Large intestine (tissue), 12 donors: ENCODE data around the gene SPATS2. TPM values are rescaled to one million over a fixed set of nuclear protein-coding genes. Genes with fewer than 3 reads are reported as not detected.
A peak's percentile ranks its signal among the peaks of the same experiment; 100 is the strongest.
"Not testable (repeated sequence)": the region's sequence is repeated elsewhere in the genome, so short reads cannot be mapped to it uniquely, and the experiment has no call there.

Experiments used
- DNase-seq, 2 donors: peaks; one replicate each; pipeline versions ENCODE4 v3.0.0 to v3.0.0-alpha.2; 2013
- H3K27ac ChIP-seq: one replicate; pipeline ENCODE4 v1.5.1; 2013; ENCODE audit warnings: low read length
- H3K27me3 ChIP-seq: 2 replicates; pipeline ENCODE4 v1.6.1; 2013; ENCODE audit warnings: low read length; ENCODE audit not compliant: control insufficient read depth, insufficient read depth
- H3K36me3 ChIP-seq: 2 replicates; pipeline ENCODE4 v1.6.1; 2013; ENCODE audit warnings: low read length; ENCODE audit not compliant: control insufficient read depth, insufficient read depth
- H3K4me1 ChIP-seq: one replicate; pipeline ENCODE4 v1.6.1; 2013; ENCODE audit warnings: low read length; ENCODE audit not compliant: control insufficient read depth, insufficient read depth
- H3K4me3 ChIP-seq: one replicate; pipeline ENCODE4 v1.5.1; 2013; ENCODE audit warnings: low read length
- H3K9me3 ChIP-seq: one replicate; pipeline ENCODE4 v1.6.1; 2013; ENCODE audit warnings: mild to moderate bottlenecking, low read depth, low read length, moderate library complexity; ENCODE audit not compliant: control insufficient read depth
- WGBS: methylation state at CpG from one replicate; pipeline ENCODE4 v1.1.5; 2013; ENCODE audit warnings: low lambda C conversion rate; ENCODE audit not compliant: insufficient coverage; 5-methylcytosine and 5-hydroxymethylcytosine counted together
- long read RNA-seq, 11 donors: transcript quantifications; one replicate each; lab custom pipeline, GENCODE V29; 2026
- polyA plus RNA-seq: library from polyadenylated mRNA; unstranded; fragments of 120-200 nt; gene quantifications from one replicate; pipeline ENCODE4 v1.2.1, GENCODE V29; 2013

The SPATS2 gene
- 22.7 TPM for polyA plus RNA-seq
- long read RNA-seq, donor 1, partial matches to known transcripts, result 0 of 4 reads
- long read RNA-seq, donor 1, other reads (novel, unspliced or antisense), result 0 of 4 reads
- long read RNA-seq, donor 2, transcript SPATS2-213 (5 exons, 1,061 nt), result major isoform, 12 of 52 reads
- long read RNA-seq, donor 2, partial matches to known transcripts, result 6 of 52 reads
- long read RNA-seq, donor 2, other reads (novel, unspliced or antisense), result 29 of 52 reads
- long read RNA-seq, donor 3, result 0 reads
- long read RNA-seq, donor 4, result 0 reads
- long read RNA-seq, donor 5, partial matches to known transcripts, result 0 of 6 reads
- long read RNA-seq, donor 5, other reads (novel, unspliced or antisense), result 0 of 6 reads
- long read RNA-seq, donor 6, partial matches to known transcripts, result 7 of 11 reads
- long read RNA-seq, donor 6, other reads (novel, unspliced or antisense), result 0 of 11 reads
- long read RNA-seq, donor 7, partial matches to known transcripts, result 10 of 14 reads
- long read RNA-seq, donor 7, other reads (novel, unspliced or antisense), result 0 of 14 reads
- long read RNA-seq, donor 8, transcript SPATS2-213 (5 exons, 1,061 nt), result major isoform, 11 of 19 reads
- long read RNA-seq, donor 8, partial matches to known transcripts, result 5 of 19 reads
- long read RNA-seq, donor 8, other reads (novel, unspliced or antisense), result 0 of 19 reads
- long read RNA-seq, donor 9, transcript SPATS2-213 (5 exons, 1,061 nt), result major isoform, 5 of 6 reads
- long read RNA-seq, donor 9, partial matches to known transcripts, result 0 of 6 reads
- long read RNA-seq, donor 9, other reads (novel, unspliced or antisense), result 0 of 6 reads
- long read RNA-seq, donor 10, partial matches to known transcripts, result 16 of 47 reads
- long read RNA-seq, donor 10, other reads (novel, unspliced or antisense), result 26 of 47 reads
- long read RNA-seq, donor 11, partial matches to known transcripts, result 0 of 2 reads
- long read RNA-seq, donor 11, other reads (novel, unspliced or antisense), result 0 of 2 reads

- WGBS, result 2% methylated on average over 9 of the region's 52 CpGs
- Histone ChIP-seq H3K36me3 (no peaks in the 10 kb centered on the region), H3K27me3 (no peaks in the 10 kb centered on the region), H3K9me3 (no peaks in the 10 kb centered on the region), H3K27ac (peak within 1 kb of the TSS; percentile 94), H3K4me1 (peaks cover 10% of the 10 kb centered on the region), H3K4me3 (peak within 1 kb of the TSS; percentile 87)
- DNase-seq, result no peak
These were observed at the start of gene SPATS2 for GRCh38 chr12:49367381-49368239. Gene SPATS2 (plus strand): TSS chr12:49367462. CDS start chr12:49461013, 93,551 bp downstream.

- H3K27ac ChIP-seq, H3K4me3 ChIP-seq, H3K9me3 ChIP-seq, H3K27me3 ChIP-seq, H3K4me1 ChIP-seq, DNase-seq, H3K36me3 ChIP-seq: not testable (repeated sequence)
- WGBS, result 88% methylated on average over 2 of the region's 9 CpGs
These were observed 46.7 kb upstream of the SPATS2 start for GRCh38 chr12:49320411-49321103.

GRCh38 chr12:49322367-49322707 lies 44.9 kb upstream of the SPATS2 start:
- Histone ChIP-seq H3K27ac (no peak overlapping the region), H3K4me3 (peak overlapping the region; percentile 73), H3K27me3 (no peaks in the 10 kb centered on the region), H3K4me1 (peaks cover 6% of the 10 kb centered on the region), H3K9me3 (no peaks in the 10 kb centered on the region), H3K36me3 (peaks cover 3% of the 10 kb centered on the region)
- DNase-seq, result no peak
- no CpG with 5 or more reads among the region's 12 CpGs for WGBS

- Histone ChIP-seq H3K36me3 (peaks cover 3% of the 10 kb centered on the region), H3K4me3 (peak within 1 kb of the TSS; percentile 73), H3K27me3 (no peaks in the 10 kb centered on the region), H3K27ac (no peak within 1 kb of the TSS), H3K4me1 (peaks cover 6% of the 10 kb centered on the region), H3K9me3 (no peaks in the 10 kb centered on the region)
- DNase-seq, result peak; percentile 98 to 99
- no CpG with 5 or more reads among the region's 65 CpGs for WGBS
These were observed 44.3 kb upstream of the SPATS2 start, which contains the start of gene TROAP for GRCh38 chr12:49322708-49323523. Gene TROAP (plus strand): TSS chr12:49323255. CDS start chr12:49323609, 354 bp downstream.

GRCh38 chr12:49323524-49324097 lies 43.7 kb upstream of the SPATS2 start:
- Histone ChIP-seq H3K4me1 (peaks cover 6% of the 10 kb centered on the region), H3K27ac (no peak overlapping the region), H3K4me3 (peak overlapping the region; percentile 73), H3K9me3 (no peaks in the 10 kb centered on the region), H3K36me3 (peaks cover 3% of the 10 kb centered on the region), H3K27me3 (no peaks in the 10 kb centered on the region)
- no CpG with 5 or more reads among the region's 19 CpGs for WGBS
- no peak for DNase-seq

GRCh38 chr12:49325606-49326005 lies 41.7 kb upstream of the SPATS2 start:
- Histone ChIP-seq H3K27me3 (no peaks in the 10 kb centered on the region), H3K4me3 (no peak overlapping the region), H3K4me1 (peaks cover 6% of the 10 kb centered on the region), H3K36me3 (peaks cover 10% of the 10 kb centered on the region), H3K27ac (no peak overlapping the region), H3K9me3 (no peaks in the 10 kb centered on the region)
- DNase-seq, result no peak
- no CpG with 5 or more reads among the region's 6 CpGs for WGBS

GRCh38 chr12:49327368-49327767 lies 39.9 kb upstream of the SPATS2 start:
- H3K9me3 ChIP-seq, result no peaks in the 10 kb centered on the region
- no peak overlapping the region for H3K27ac ChIP-seq
- H3K4me3 ChIP-seq, result no peak overlapping the region
- peaks cover 2% of the 10 kb centered on the region for H3K27me3 ChIP-seq
- peaks cover 21% of the 10 kb centered on the region for H3K4me1 ChIP-seq
- H3K36me3 ChIP-seq, result peaks cover 12% of the 10 kb centered on the region
- DNase-seq, result no peak

- Histone ChIP-seq H3K9me3 (peaks cover 2% of the 10 kb centered on the region), H3K4me1 (peaks cover 21% of the 10 kb centered on the region), H3K4me3 (no peak overlapping the region), H3K36me3 (peaks cover 12% of the 10 kb centered on the region), H3K27ac (no peak overlapping the region), H3K27me3 (peaks cover 7% of the 10 kb centered on the region)
- 93% methylated on average over 2 of the region's 2 CpGs for WGBS
- DNase-seq, result no peak
These were observed 39.4 kb upstream of the SPATS2 start for GRCh38 chr12:49327887-49328286.

- Histone ChIP-seq H3K9me3 (peaks cover 6% of the 10 kb centered on the region), H3K27ac (no peak overlapping the region), H3K36me3 (peaks cover 12% of the 10 kb centered on the region), H3K4me1 (peaks cover 20% of the 10 kb centered on the region), H3K27me3 (peaks cover 17% of the 10 kb centered on the region), H3K4me3 (no peak overlapping the region)
- no CpG with 5 or more reads among the region's 12 CpGs for WGBS
- DNase-seq, result no peak
These were observed 38.4 kb upstream of the SPATS2 start for GRCh38 chr12:49328816-49329215.
